Measurements from ENCODE around the gene CHRM3.

The CHRM3 gene

DNA sequence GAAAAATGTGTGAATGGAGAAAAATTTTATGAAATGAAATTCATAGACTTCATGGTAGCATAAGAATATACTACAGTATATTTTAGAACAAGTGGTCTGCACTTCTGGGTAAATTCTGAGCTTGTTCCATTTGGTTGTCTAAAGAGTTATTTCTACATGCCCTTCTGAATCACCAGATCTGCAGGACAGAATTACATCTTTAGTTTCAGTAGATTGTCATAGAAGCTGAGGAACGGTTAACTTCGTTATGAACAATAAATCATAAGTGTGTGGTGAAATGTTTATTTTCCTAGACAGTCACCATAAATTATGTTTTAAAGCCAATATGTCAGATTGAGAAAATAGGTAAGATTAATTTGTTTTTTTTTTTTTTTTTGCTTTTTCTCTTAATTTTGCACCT lies 30.9 kb downstream of the CHRM3 start:
- no peak for DNase-seq

- no peak for DNase-seq
Measured at GRCh38 chr1:239417986-239418640, 31.7 kb downstream of the CHRM3 start.

- no peak for DNase-seq
Measured at GRCh38 chr1:239418681-239419080, 32.3 kb downstream of the CHRM3 start.

GRCh38 chr1:239421811-239422210 lies 35.4 kb downstream of the CHRM3 start:
- no peak for DNase-seq

DNA sequence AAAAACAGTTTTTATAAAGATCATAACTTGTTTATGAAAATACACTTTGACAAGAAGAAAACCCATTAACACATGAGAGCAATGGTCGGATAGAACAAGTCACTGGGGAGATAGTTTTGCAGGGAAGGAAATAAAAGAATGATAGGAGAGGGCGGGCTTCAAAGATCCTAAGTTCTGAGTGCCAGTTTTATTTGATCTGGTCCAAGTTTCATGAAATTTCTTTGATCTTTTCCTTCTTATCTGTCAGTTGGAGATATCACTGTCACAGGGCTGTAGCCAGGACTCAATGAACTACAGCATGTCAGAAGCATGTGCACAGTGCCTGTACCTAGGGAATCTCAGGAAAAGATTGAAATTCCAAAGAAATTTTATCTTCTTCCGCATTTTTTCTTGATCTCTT lies 36.5 kb downstream of the CHRM3 start:
- no peak for DNase-seq

GRCh38 chr1:239426821-239427475 lies 40.6 kb downstream of the CHRM3 start:
- DNase-seq = no peak

DNA sequence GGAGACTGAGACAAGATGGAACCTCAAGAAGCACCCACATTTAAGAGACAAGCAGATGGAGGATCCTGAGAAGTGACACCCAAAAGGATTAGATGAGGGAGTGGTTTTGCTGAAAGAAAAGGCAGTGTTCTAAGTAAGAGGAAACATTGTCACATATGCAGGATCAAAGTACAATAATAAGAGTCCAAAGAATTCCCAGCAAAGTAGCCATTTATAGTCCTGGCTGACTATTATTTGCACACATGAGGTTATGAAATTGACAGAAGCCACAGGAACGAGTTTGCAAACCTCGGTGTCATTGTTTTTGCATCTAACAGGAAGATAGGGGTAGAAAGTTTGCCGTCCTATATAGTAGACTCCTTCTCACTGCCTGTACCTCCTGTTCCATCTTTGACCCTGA lies 41.3 kb downstream of the CHRM3 start:
- DNase-seq = no peak

- no peak for DNase-seq
Measured at GRCh38 chr1:239428120-239428710, 41.8 kb downstream of the CHRM3 start.

GRCh38 chr1:239429163-239429562 lies 42.8 kb downstream of the CHRM3 start:
- DNase-seq = no peak

GRCh38 chr1:239432255-239432654 lies 45.9 kb downstream of the CHRM3 start:
- DNase-seq = no peak

DNA sequence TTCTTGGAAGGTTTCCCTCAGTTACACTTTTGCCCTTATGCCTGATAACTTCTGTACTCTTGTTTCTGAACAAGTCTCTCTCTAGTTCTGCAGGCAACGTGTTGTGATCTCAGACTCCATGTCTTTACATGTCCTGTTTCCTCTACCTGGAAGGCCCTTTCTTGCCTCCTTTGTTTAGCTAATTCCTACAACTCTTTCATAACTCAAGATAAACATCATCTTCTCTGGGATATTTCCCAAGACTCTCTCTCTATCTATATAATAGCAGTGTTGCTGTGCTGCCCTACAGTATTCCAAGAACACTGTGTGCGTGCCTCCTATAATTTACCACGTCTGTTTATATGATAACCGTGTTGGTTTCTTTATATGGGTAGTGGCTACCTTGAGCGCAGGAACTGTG lies 47.8 kb downstream of the CHRM3 start:
- no peak for DNase-seq
